ENCODE results near the gene CDK5RAP2.
A peak's percentile ranks its signal among the peaks of the same experiment; 100 is the strongest.

The CDK5RAP2 gene

DNA sequence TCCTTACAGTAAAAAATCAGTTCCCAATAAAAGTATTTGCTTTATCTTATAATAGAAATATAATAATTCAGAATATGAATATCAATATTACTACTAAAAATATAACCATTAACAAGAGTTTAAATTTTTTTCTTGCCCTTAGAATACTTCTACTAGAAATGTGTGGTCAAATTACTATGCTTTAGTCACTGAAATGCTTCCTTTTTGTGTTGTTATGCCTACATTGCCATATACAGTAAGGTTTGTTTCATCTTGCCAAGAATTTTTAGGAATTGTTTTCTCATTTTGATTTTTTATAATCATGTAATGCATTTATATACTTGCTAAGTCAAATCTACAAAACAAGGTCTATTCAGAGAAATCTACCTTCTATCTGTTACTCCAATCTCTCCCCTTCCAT, 181.7 kb downstream of the CDK5RAP2 start:
- H3K27ac ChIP-seq (ENCODE audit: low read depth, low read length): no peak overlapping the region
- no peaks in the 10 kb centered on the region for H3K27me3 ChIP-seq (ENCODE audit: insufficient read depth, low read length)
- no peak overlapping the region for H3K4me2 ChIP-seq (ENCODE audit: low read length)
- no peaks in the 10 kb centered on the region for H3K79me1 ChIP-seq (ENCODE audit: low read length)
- H2BK5ac ChIP-seq (ENCODE audit: low read depth, low read length, poor library complexity): no peak overlapping the region
- H3K23ac ChIP-seq (ENCODE audit: low read length): no peak overlapping the region
- no peak overlapping the region for H4K12ac ChIP-seq (ENCODE audit: low read depth, low read length)
- H4K91ac ChIP-seq (ENCODE audit: low read depth, low read length): no peak overlapping the region
- no peak overlapping the region for H4K8ac ChIP-seq (ENCODE audit: low read depth, low read length)
- H2AK5ac ChIP-seq (ENCODE audit: low read length): no peak overlapping the region
- no peak overlapping the region for H2AFZ ChIP-seq (ENCODE audit: insufficient read depth, low read length, poor library complexity)
- no peak overlapping the region for H3K9ac ChIP-seq (ENCODE audit: low read length)
- peaks cover 1% of the 10 kb centered on the region for H3K9me3 ChIP-seq (ENCODE audit: insufficient read depth, low read depth, low read length)
- no peak overlapping the region for H3K4ac ChIP-seq (ENCODE audit: low read depth, low read length)
- peaks cover 25 to 28% of the 10 kb centered on the region in 2 experiments for H3K36me3 ChIP-seq (ENCODE audit: control insufficient read depth in 1 of 2, insufficient read depth in 2 of 2, low read length in 2 of 2)
- no peak overlapping the region for H2BK120ac ChIP-seq (ENCODE audit: insufficient read depth, low read length, poor library complexity)
- no peak overlapping the region for H3K14ac ChIP-seq (ENCODE audit: low read length)
- no peak overlapping the region for H3K18ac ChIP-seq (ENCODE audit: low read length)
- DNase-seq: no peak
- H2BK12ac ChIP-seq (ENCODE audit: low read length): no peak overlapping the region
- no peak overlapping the region for H3K4me3 ChIP-seq (ENCODE audit: low read depth, low read length)
- peaks cover 15 to 18% of the 10 kb centered on the region in 2 experiments for H3K4me1 ChIP-seq (ENCODE audit: control insufficient read depth in 1 of 2, insufficient read depth in 2 of 2, low read length in 2 of 2)
- no peaks in the 10 kb centered on the region for H3K79me2 ChIP-seq (ENCODE audit: control insufficient read depth, insufficient read depth, low read length, poor library complexity)

DNA sequence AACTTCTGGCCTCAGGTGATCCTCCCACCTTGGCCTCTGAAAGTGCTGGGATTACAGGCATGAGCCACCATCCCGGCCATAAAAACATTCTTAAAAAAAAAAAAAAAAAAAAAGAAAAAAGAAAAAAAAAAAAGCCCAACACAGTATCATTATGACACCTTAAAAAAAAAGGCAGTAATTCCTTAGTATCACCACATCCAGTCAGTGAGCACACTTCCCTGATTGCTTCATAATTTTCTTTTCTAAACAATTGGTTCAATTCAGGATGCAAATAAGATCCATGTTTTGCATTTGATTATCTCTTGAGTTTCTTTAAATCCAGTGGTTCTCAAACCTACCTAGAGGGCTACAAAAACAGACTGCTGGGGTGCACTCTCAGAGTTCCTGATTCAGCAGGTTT, 182.5 kb downstream of the CDK5RAP2 start:
- H3K79me1 ChIP-seq (ENCODE audit: low read length): no peaks in the 10 kb centered on the region
- DNase-seq: no peak
- no peak overlapping the region for H2BK5ac ChIP-seq (ENCODE audit: low read depth, low read length, poor library complexity)
- no peaks in the 10 kb centered on the region for H3K79me2 ChIP-seq (ENCODE audit: control insufficient read depth, insufficient read depth, low read length, poor library complexity)
- H2BK12ac ChIP-seq (ENCODE audit: low read length): no peak overlapping the region
- no peak overlapping the region for H3K27ac ChIP-seq (ENCODE audit: low read depth, low read length)
- no peak overlapping the region for H2AFZ ChIP-seq (ENCODE audit: insufficient read depth, low read length, poor library complexity)
- H3K9ac ChIP-seq (ENCODE audit: low read length): no peak overlapping the region
- WGBS (ENCODE audit: extremely low coverage, insufficient coverage, insufficient read length): no CpG with 5 or more reads among the region's 1 CpG
- no peaks in the 10 kb centered on the region for H3K9me3 ChIP-seq (ENCODE audit: insufficient read depth, low read depth, low read length)
- peaks cover 9 to 12% of the 10 kb centered on the region in 2 experiments for H3K4me1 ChIP-seq (ENCODE audit: control insufficient read depth in 1 of 2, insufficient read depth in 2 of 2, low read length in 2 of 2)
- H3K14ac ChIP-seq (ENCODE audit: low read length): no peak overlapping the region
- H3K23ac ChIP-seq (ENCODE audit: low read length): no peak overlapping the region
- no peak overlapping the region for H4K12ac ChIP-seq (ENCODE audit: low read depth, low read length)
- H3K18ac ChIP-seq (ENCODE audit: low read length): no peak overlapping the region
- H3K36me3 ChIP-seq (ENCODE audit: control insufficient read depth in 1 of 2, insufficient read depth in 2 of 2, low read length in 2 of 2): peaks cover 29 to 31% of the 10 kb centered on the region in 2 experiments
- H3K4me3 ChIP-seq (ENCODE audit: low read depth, low read length): no peak overlapping the region
- H2AK5ac ChIP-seq (ENCODE audit: low read length): no peak overlapping the region
- no peak overlapping the region for H4K91ac ChIP-seq (ENCODE audit: low read depth, low read length)
- no peak overlapping the region for H2BK120ac ChIP-seq (ENCODE audit: insufficient read depth, low read length, poor library complexity)
- H3K4me2 ChIP-seq (ENCODE audit: low read length): no peak overlapping the region
- no peaks in the 10 kb centered on the region for H3K27me3 ChIP-seq (ENCODE audit: insufficient read depth, low read length)
- H3K4ac ChIP-seq (ENCODE audit: low read depth, low read length): no peak overlapping the region
- no peak overlapping the region for H4K8ac ChIP-seq (ENCODE audit: low read depth, low read length)

DNA sequence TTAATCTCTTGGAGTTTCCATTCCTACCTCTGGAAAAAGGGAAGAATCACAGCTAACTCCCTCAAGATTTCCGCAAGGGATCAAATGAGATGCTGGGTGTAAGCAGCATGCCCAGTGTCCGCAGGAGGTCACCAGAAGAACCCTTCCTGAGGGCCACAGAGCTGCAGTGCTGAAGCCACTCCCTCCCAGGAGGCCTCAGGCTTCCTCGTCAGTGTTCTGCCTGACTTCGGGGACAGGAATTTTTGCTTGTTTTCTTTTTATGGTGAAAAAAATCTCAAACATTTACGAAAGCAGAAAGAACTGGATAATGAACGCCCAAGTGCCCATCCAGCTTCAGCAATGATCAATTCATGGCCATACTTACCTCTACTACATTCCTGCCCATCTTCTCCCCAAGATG, 183.0 kb downstream of the CDK5RAP2 start:
- Histone ChIP-seq H3K9ac (ENCODE audit: low read length) (no peak overlapping the region), H3K4me1 (ENCODE audit: control insufficient read depth in 1 of 2, insufficient read depth in 2 of 2, low read length in 2 of 2) (peaks cover 9 to 12% of the 10 kb centered on the region in 2 experiments), H4K8ac (ENCODE audit: low read depth, low read length) (no peak overlapping the region), H3K18ac (ENCODE audit: low read length) (no peak overlapping the region), H2AK5ac (ENCODE audit: low read length) (no peak overlapping the region), H4K91ac (ENCODE audit: low read depth, low read length) (no peak overlapping the region), H3K9me3 (ENCODE audit: insufficient read depth, low read depth, low read length) (no peaks in the 10 kb centered on the region), H3K79me1 (ENCODE audit: low read length) (no peaks in the 10 kb centered on the region), H4K12ac (ENCODE audit: low read depth, low read length) (no peak overlapping the region), H3K4ac (ENCODE audit: low read depth, low read length) (no peak overlapping the region), H2BK120ac (ENCODE audit: insufficient read depth, low read length, poor library complexity) (no peak overlapping the region), H3K27me3 (ENCODE audit: insufficient read depth, low read length) (no peaks in the 10 kb centered on the region), H3K79me2 (ENCODE audit: control insufficient read depth, insufficient read depth, low read length, poor library complexity) (no peaks in the 10 kb centered on the region), H2AFZ (ENCODE audit: insufficient read depth, low read length, poor library complexity) (no peak overlapping the region), H3K4me2 (ENCODE audit: low read length) (no peak overlapping the region), H3K23ac (ENCODE audit: low read length) (no peak overlapping the region), H3K36me3 (ENCODE audit: control insufficient read depth in 1 of 2, insufficient read depth in 2 of 2, low read length in 2 of 2) (peaks cover 31 to 32% of the 10 kb centered on the region in 2 experiments), H3K27ac (ENCODE audit: low read depth, low read length) (no peak overlapping the region), H2BK5ac (ENCODE audit: low read depth, low read length, poor library complexity) (no peak overlapping the region), H3K14ac (ENCODE audit: low read length) (no peak overlapping the region), H3K4me3 (ENCODE audit: low read depth, low read length) (no peak overlapping the region), H2BK12ac (ENCODE audit: low read length) (no peak overlapping the region)
- DNase-seq: peak in 1 of 2 donors; percentile 33
- no CpG with 5 or more reads among the region's 6 CpGs for WGBS (ENCODE audit: extremely low coverage, insufficient coverage, insufficient read length)

DNA sequence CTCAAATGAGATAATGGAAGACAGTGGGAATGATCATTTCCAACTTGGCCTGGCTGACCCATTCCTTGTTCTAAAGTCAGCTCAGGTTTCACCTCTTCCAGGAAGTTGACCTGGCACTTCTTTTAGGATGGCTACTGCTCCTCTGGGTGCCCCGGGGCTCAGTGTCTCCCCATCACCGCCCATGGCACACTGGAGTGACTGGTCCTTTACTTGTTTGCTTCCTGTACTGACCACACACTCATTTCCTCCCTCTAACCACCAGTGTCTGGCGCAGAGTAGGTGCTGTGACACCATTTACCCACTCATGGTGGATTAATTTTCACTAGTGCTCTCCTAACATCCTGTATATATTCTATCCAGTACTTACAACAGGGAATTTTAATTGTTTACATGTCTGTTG, 183.5 kb downstream of the CDK5RAP2 start:
- Histone ChIP-seq H3K9ac (ENCODE audit: low read length) (no peak overlapping the region), H2AFZ (ENCODE audit: insufficient read depth, low read length, poor library complexity) (no peak overlapping the region), H2BK5ac (ENCODE audit: low read depth, low read length, poor library complexity) (no peak overlapping the region), H3K79me1 (ENCODE audit: low read length) (no peaks in the 10 kb centered on the region), H3K27me3 (ENCODE audit: insufficient read depth, low read length) (no peaks in the 10 kb centered on the region), H4K91ac (ENCODE audit: low read depth, low read length) (no peak overlapping the region), H3K36me3 (ENCODE audit: control insufficient read depth in 1 of 2, insufficient read depth in 2 of 2, low read length in 2 of 2) (peaks cover 36 to 37% of the 10 kb centered on the region in 2 experiments), H3K14ac (ENCODE audit: low read length) (no peak overlapping the region), H3K4me2 (ENCODE audit: low read length) (no peak overlapping the region), H4K8ac (ENCODE audit: low read depth, low read length) (no peak overlapping the region), H3K9me3 (ENCODE audit: insufficient read depth, low read depth, low read length) (no peaks in the 10 kb centered on the region), H3K27ac (ENCODE audit: low read depth, low read length) (no peak overlapping the region), H2AK5ac (ENCODE audit: low read length) (no peak overlapping the region), H3K18ac (ENCODE audit: low read length) (no peak overlapping the region), H3K23ac (ENCODE audit: low read length) (no peak overlapping the region), H2BK120ac (ENCODE audit: insufficient read depth, low read length, poor library complexity) (no peak overlapping the region), H3K4ac (ENCODE audit: low read depth, low read length) (no peak overlapping the region), H2BK12ac (ENCODE audit: low read length) (no peak overlapping the region), H3K4me1 (ENCODE audit: control insufficient read depth in 1 of 2, insufficient read depth in 2 of 2, low read length in 2 of 2) (peaks cover 9 to 12% of the 10 kb centered on the region in 2 experiments), H4K12ac (ENCODE audit: low read depth, low read length) (no peak overlapping the region), H3K4me3 (ENCODE audit: low read depth, low read length) (no peak overlapping the region), H3K79me2 (ENCODE audit: control insufficient read depth, insufficient read depth, low read length, poor library complexity) (no peaks in the 10 kb centered on the region)
- WGBS (ENCODE audit: extremely low coverage, insufficient coverage, insufficient read length): no CpG with 5 or more reads among the region's 3 CpGs
- no peak for DNase-seq
